ENCODE results near the gene PGBD5. TPM values are rescaled to one million over a fixed set of nuclear protein-coding genes. Genes with fewer than 3 reads are reported as not detected.

Gene PGBD5
- total and polyA plus RNA-seq, 9 of the 15 experiments (the other 6 are each of a cell fraction or from before 2014, with no cell fraction given) = under 0.01 to 0.40 (median 0.10) TPM; not detected in 3

- no peak overlapping the region for H2AFZ ChIP-seq (ENCODE audit: low read depth, low read length)
- H3K79me2 ChIP-seq (ENCODE audit: control insufficient read depth, insufficient read depth, low read length) = no peaks in the 10 kb centered on the region
- H3K4me1 ChIP-seq (replicated peaks in 1 of 2; ENCODE audit: control insufficient read depth in 2 of 2, insufficient read depth in 2 of 2, low read length in 2 of 2) = peaks cover 0 to 17% of the 10 kb centered on the region in 2 experiments; a peak in 2 of 5 replicates
- intact Hi-C loops (cut with micrococcal nuclease) = no loop called here
- H3K9ac ChIP-seq (ENCODE audit: insufficient read depth in 1 of 2, low read depth in 2 of 2, low read length in 2 of 2) = no peak overlapping the region; a peak in 1 of 4 replicates
- TF ChIP-seq E4F1 (CRISPR knock-in tag; IDR thresholded peaks at IDR 0.05; ENCODE audit: borderline replicate concordance) (no peak), ZKSCAN1 (IDR thresholded peaks at IDR 0.05; ENCODE audit: low read depth, low read length) (peak; percentile 66; the same call in 1 of the 2 replicates)
- ATAC-seq (no peak), FAIRE-seq (no peak), DNase-seq (ENCODE audit: extremely low read depth in 1 of 4, low spot score in 3 of 4) (no peak)
- 0 out of 2 replicates have a peak, but pooled peaks cover 3% of the 10 kb centered on the region for H4K20me1 ChIP-seq (replicated peaks; ENCODE audit: control insufficient read depth, insufficient read depth, low read length)
- no peaks in the 10 kb centered on the region for H3K27me3 ChIP-seq (ENCODE audit: control insufficient read depth in 2 of 2, insufficient read depth in 2 of 2, low read length in 2 of 2)
- H3K9me3 ChIP-seq (replicated peaks; ENCODE audit: control insufficient read depth, insufficient read depth, low read depth, low read length) = no peaks in the 10 kb centered on the region
- CTCF ChIA-PET (ENCODE audit: low intra/inter-chr PET ratio) = no interaction called here
- in situ Hi-C loops (cut with MboI) = no loop called here
- no peak overlapping the region for H3K27ac ChIP-seq (ENCODE audit: extremely low read depth, low read depth, low read length)
- POLR2A ChIA-PET = interaction anchor here (0.6 to 1.0 kb wide), 2 partner anchors 9 to 228 kb away, joined by 3 to 6 read pairs; no protein-coding TSS in a partner anchor
- no TSS peak for BruUV-seq (replicated peaks)
- H3K4me3 ChIP-seq = no peak overlapping the region
- peaks cover 52% of the 10 kb centered on the region for H3K36me3 ChIP-seq (ENCODE audit: control insufficient read depth, insufficient read depth, low read length)
- H3K4me2 ChIP-seq (ENCODE audit: insufficient read depth, low read length) = no peak overlapping the region
- peaks cover 4% of the 10 kb centered on the region for H3K9me1 ChIP-seq (ENCODE audit: control insufficient read depth, insufficient read depth, low read length)
- 90% methylated on average over 22 of the region's 24 CpGs for WGBS (ENCODE audit: insufficient coverage, low coverage, missing lambda C conversion rate)
Measured at GRCh38 chr1:230280054-230280795, 145.9 kb downstream of the PGBD5 start.

All from K562 (cell line).